Measurements from ENCODE around the gene EIF2A. TPM values are rescaled to one million over a fixed set of nuclear protein-coding genes. Genes with fewer than 3 reads are reported as not detected.
A peak's percentile ranks its signal among the peaks of the same experiment; 100 is the strongest.

EIF2A gene
- total RNA-seq, 4 donors from 2014 or later, result 83.1 to 201 (median 109) TPM

DNA sequence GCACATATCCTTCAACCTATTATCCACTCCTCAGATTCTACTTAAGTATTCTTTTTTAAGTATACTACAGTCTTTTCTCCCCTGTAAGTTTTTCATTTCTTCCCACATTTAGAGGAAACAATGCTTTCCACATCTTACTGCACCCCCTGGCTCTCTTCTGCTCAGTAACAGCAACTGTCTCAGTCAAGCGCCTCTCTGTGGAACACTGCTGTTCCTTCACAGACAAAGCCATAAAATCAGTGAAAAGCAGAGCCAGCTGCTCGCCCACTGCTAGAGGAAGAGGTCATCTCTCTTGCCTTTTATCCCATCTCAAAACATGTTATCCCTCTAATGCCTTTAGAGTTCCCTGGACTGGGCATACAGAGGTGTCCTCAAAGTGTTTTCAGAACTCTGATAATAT lies 25.1 kb upstream of the EIF2A start:
- H3K27ac ChIP-seq, result no peak overlapping the region
- no peaks in the 10 kb centered on the region for H3K9me3 ChIP-seq
- DNase-seq, result no peak
- no peak overlapping the region for H3K4me3 ChIP-seq
- no peaks in the 10 kb centered on the region for H3K36me3 ChIP-seq
- H3K27me3 ChIP-seq, result no peaks in the 10 kb centered on the region
- H3K4me1 ChIP-seq, result no peaks in the 10 kb centered on the region
- TF ChIP-seq, protein P1, sequence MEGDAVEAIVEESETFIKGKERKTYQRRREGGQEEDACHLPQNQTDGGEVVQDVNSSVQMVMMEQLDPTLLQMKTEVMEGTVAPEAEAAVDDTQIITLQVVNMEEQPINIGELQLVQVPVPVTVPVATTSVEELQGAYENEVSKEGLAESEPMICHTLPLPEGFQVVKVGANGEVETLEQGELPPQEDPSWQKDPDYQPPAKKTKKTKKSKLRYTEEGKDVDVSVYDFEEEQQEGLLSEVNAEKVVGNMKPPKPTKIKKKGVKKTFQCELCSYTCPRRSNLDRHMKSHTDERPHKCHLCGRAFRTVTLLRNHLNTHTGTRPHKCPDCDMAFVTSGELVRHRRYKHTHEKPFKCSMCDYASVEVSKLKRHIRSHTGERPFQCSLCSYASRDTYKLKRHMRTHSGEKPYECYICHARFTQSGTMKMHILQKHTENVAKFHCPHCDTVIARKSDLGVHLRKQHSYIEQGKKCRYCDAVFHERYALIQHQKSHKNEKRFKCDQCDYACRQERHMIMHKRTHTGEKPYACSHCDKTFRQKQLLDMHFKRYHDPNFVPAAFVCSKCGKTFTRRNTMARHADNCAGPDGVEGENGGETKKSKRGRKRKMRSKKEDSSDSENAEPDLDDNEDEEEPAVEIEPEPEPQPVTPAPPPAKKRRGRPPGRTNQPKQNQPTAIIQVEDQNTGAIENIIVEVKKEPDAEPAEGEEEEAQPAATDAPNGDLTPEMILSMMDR (IDR thresholded peaks at IDR 0.05), result no peak
- TF ChIP-seq POLR2A (IDR thresholded peaks at IDR 0.05), result no peak

DNA sequence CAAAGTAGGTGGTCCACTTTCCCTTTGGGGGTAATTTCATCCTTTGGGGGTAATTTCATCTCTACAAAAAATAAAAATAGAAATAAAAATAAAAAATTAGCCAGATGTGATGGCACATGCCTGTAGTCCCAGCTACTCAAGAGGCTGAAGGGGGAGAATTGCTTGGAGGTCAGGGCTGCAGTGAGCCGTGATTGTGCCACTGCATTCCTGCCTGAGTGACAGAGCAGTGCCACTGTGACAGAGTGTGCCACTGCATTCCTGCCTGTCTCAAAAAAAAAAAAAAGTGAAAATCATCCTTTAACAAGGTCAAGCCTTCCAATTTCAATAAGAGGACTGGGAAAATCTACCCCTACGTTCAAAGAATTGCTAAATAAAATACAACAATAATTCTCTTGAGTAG lies 23.0 kb upstream of the EIF2A start:
- Histone ChIP-seq H3K9me3 (no peaks in the 10 kb centered on the region), H3K36me3 (no peaks in the 10 kb centered on the region), H3K27ac (no peak overlapping the region), H3K4me1 (no peaks in the 10 kb centered on the region), H3K4me3 (no peak overlapping the region), H3K27me3 (no peaks in the 10 kb centered on the region)
- no peak for DNase-seq
- TF ChIP-seq POLR2A (IDR thresholded peaks at IDR 0.05), result no peak
- TF ChIP-seq, protein P1 (IDR thresholded peaks at IDR 0.05), result no peak

DNA sequence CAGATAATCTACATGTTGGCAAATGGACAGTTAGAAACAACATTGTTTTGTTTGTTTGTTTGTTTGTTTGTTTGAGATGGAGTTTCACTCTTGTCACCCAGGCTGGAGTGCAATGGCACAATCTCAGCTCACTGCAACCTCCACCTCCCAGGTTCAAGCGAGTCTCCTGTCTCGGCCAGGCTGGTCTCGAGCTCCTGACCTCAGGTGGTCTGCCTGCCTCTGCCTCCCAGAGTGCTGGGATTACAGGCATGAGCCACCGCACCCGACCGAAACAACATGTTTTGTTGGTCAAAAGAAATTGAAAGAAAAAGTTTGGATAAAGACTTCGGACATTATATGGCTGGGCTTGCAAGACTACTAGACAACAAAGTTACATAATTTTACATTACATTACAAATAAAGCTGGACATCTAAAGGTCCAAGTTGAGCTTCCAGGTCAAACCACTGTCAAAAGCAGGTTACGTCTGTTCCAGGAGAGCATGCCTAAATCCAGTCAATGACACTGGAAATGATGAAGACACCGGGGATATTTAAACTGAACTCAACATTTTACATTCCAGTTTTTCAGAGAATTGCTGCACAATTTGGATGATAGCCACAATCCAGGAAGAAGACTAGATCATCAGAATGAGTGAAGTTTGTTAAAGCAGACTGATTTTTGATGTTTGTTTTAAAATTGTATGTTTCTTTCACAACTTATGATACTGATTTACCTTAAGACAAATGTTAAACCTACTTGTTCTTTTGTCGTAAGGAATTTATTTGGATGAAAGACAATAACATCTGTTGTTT lies 18.9 kb upstream of the EIF2A start:
- TF ChIP-seq POLR2A (IDR thresholded peaks at IDR 0.05), result no peak
- TF ChIP-seq, protein P1 (IDR thresholded peaks at IDR 0.05), result no peak
- no peak for DNase-seq
- no peaks in the 10 kb centered on the region for H3K9me3 ChIP-seq

DNA sequence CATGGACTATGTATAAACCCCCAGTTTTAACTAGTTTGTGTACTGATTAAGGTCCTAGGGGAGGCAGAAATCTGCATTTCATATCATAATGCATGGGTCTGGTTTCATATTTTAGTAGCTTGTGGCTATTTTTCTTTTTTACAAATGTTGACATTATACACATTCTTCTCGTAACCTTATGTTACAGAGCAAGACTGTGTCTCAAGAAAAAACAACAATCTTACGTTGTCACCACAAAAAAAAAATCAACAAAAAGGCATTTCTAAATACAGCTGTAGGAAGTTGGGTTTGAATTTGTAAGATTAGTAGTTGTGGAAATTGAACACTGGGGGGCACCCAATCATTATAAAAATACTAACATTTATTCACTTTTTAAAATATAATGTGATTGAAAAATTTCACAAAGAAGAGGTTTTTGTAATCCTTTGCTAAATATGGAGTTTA lies 18.2 kb upstream of the EIF2A start:
- TF ChIP-seq, protein P1 (IDR thresholded peaks at IDR 0.05), result peak in 5 of 6 experiments; percentile 9 to 34 (median 25)
- no peak for TF ChIP-seq POLR2A (IDR thresholded peaks at IDR 0.05)
- H3K27me3 ChIP-seq, result no peaks in the 10 kb centered on the region
- H3K4me3 ChIP-seq, result no peak overlapping the region
- no peaks in the 10 kb centered on the region for H3K4me1 ChIP-seq
- H3K36me3 ChIP-seq, result no peaks in the 10 kb centered on the region
- H3K27ac ChIP-seq, result no peak overlapping the region
- no peaks in the 10 kb centered on the region for H3K9me3 ChIP-seq
- no peak for DNase-seq

More for the DNA sequence above, 18.9 kb upstream of the EIF2A start:
- Histone ChIP-seq H3K27me3 (no peaks in the 10 kb centered on the region), H3K4me3 (no peak overlapping the region), H3K36me3 (no peaks in the 10 kb centered on the region), H3K4me1 (no peaks in the 10 kb centered on the region), H3K27ac (no peak overlapping the region)

DNA sequence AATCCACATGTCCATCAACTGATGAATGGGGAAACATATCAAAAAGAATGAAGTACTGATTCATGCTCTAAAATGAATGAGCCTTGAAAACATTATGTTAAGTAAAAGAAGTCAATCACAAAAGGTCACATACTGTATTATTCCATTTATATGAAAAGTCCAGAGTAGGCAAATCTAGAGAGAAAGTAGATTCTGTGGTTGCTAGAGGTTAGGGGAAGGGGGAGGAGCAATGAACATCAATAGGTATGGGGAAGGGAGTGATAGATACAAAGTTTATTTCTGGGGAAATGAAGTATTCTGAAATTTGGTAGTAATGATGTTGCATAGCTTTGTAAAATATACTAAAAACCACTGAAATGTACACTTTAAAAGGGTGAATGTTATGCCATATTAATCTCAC lies 14.8 kb upstream of the EIF2A start:
- Histone ChIP-seq H3K27ac (no peak overlapping the region), H3K4me3 (no peak overlapping the region)
- TF ChIP-seq POLR2A (IDR thresholded peaks at IDR 0.05), result no peak

DNA sequence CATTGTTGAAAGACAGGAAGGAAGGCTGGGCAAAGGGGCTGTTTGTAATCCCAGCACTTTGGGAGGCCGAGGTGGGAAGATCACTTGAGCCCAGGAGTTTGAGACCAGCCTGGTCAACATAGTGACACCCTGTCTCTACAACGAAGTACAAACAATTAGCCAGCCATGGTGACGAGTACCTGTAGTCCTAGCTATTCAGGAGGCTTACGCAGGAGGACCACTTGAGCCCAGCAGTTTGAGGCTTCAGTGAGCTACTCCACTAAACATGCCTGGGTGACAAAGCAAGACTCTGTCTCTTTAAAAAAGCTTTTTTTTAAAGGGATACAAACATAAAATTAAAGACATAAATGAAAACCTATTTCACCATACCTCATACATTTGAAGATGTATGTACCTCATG lies 11.4 kb upstream of the EIF2A start:
- H3K4me3 ChIP-seq, result no peak overlapping the region
- no peak for DNase-seq
- H3K4me1 ChIP-seq, result no peaks in the 10 kb centered on the region
- no peaks in the 10 kb centered on the region for H3K9me3 ChIP-seq
- TF ChIP-seq, protein P1 (IDR thresholded peaks at IDR 0.05), result no peak
- no peak for TF ChIP-seq POLR2A (IDR thresholded peaks at IDR 0.05)
- no peak overlapping the region for H3K27ac ChIP-seq
- H3K36me3 ChIP-seq, result no peaks in the 10 kb centered on the region
- H3K27me3 ChIP-seq, result no peaks in the 10 kb centered on the region

More for the DNA sequence above, 14.8 kb upstream of the EIF2A start:
- no peaks in the 10 kb centered on the region for H3K27me3 ChIP-seq
- no peaks in the 10 kb centered on the region for H3K9me3 ChIP-seq
- no peaks in the 10 kb centered on the region for H3K36me3 ChIP-seq
- H3K4me1 ChIP-seq, result no peaks in the 10 kb centered on the region
- no peak for DNase-seq
